Stimulated activated CD4-positive, alpha-beta T cell treated with anti-CD3 and anti-CD28 coated beads, Interleukin-4, amount 100 ng/mL, for 1 hour (primary cell): Measurements from ENCODE around the gene SUN3.
"Not testable (repeated sequence)": the region's sequence is repeated elsewhere in the genome, so short reads cannot be mapped to it uniquely, and the experiment has no call there.

Experiments
- DNase-seq: peaks from one replicate; pipeline ENCODE4 v3.0.0-alpha.2; 2020

SUN3 gene

DNA sequence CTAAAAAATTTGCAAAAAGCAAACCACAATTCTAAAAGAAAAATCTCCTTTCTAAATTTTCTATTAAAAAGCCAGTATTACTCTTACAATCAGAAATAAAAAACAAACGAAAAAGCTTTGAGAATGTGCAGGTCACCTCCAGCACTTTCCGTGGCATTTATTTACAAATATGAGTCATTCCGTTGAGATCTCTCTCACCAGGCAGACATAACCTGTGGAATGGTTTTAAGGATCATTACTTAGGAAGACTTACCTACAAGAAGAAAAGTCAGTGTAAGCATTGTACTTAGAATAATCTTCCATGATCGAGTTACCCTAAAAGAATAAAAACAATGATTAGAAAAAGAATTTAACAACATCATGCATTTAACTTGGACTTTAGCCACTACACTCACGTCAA, 3.3 kb downstream of the SUN3 start:
- DNase-seq: no peak

DNA sequence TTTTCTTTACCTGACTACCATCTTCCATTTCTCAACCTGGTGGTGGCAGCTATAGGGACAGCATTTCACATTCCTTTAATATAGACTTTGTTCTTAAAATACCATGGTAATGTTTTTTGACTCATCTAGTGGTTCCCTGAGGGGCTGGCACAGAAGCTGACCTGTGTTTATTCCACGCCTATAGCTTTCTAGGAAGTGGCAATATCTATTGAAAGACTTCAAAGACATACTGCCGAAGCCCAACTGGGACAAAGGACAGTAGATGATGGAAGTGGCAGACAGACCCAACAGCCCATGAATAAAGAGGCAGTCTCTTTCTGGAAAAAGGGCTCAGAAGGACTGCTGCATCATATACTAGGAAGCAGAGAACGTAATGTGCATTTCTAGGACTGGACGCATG, 11.2 kb downstream of the SUN3 start:
- no peak for DNase-seq

DNA sequence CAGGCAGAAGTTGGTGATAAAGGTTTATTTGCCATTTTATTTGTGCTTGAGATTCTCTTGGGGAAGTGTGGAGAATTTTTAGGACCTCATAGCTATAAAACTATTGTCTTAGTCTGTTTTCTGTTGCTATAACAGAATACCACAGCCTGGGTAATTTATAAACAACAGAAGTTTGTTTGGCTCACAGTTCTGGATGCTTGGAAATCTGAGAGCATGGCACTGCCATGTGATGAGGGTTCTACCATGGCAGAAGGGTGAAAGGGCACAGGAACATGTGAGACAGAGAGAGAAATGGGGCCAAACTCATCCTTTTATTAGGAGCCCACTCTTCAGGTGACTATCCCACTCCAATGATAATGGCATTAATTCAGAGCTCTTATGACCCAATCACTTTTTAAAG, 12.3 kb downstream of the SUN3 start:
- DNase-seq: no peak

DNA sequence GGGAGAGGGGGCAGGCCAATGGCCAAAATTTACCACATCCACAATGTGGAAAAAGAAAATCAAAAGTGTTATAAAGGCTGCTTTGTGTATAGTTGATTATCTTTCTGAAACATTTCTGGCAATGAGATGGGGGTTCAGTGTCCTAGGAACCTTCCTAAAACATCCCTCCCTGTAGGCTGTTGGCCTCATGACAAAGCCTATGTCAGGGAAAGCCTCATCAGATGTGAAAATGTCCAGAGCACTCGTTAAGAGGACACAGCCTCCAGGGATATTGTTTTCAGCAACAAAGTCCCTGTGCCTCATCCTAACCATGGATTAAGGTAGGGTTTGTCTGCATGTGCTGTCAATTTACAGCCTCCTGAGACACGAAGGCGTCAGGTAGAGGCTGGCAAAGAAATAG, 17.0 kb downstream of the SUN3 start:
- DNase-seq: no peak

DNA sequence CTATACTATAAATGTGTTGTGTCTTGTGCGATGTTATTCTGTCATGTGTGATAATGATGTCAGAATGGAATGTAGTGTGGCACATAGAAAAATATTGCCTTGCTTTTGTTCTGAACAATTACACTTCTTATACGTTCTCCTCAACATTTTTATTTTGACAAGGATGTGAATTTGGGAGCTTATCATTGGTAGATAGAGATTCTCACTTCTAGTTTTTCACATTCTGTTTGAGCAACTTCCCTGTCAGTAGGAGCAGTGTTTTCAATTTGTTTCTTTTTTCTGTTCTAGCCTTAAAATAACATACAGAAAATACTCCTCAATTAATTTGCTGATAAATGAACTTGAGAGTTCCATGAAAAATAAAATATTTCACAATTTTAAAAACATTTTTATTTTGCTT, 17.6 kb downstream of the SUN3 start:
- DNase-seq: no peak

DNA sequence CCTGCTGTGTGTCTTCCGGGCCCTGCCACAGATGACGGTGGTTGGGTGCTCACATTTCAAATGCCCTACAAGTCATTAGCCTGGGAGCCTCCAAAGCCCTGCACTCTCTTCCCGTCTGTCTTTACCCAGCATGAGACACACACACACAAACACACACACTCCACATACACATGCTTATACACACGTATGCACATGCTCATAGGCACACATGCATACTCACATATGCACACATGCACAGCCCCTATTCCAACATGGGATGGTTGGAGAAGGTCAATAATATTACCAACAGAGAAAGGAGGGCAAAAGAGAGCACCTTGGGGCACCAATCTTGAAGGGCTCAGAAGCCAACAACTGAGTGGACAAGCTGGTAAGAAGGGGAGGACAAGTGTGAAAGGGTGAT, 19.0 kb downstream of the SUN3 start:
- no peak for DNase-seq

DNA sequence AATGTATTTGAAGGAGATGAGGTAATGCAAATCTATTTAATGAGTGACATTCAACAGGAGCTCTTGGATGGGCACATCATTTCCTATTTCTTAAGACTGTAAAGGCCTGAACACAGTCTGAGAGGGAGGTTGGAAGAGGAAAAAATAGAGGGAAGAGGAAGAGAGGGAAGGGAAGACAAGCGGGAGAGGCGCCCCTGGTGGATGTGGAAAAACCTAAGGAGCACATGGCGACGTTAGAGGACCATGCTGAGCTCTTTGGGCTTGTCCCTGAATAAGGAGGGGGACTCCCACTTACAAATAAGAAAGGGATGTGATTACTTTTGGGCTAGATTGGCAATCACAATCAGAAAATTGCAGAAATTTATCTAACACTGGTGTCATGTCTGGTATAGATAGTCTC, 19.6 kb downstream of the SUN3 start:
- no peak for DNase-seq

DNA sequence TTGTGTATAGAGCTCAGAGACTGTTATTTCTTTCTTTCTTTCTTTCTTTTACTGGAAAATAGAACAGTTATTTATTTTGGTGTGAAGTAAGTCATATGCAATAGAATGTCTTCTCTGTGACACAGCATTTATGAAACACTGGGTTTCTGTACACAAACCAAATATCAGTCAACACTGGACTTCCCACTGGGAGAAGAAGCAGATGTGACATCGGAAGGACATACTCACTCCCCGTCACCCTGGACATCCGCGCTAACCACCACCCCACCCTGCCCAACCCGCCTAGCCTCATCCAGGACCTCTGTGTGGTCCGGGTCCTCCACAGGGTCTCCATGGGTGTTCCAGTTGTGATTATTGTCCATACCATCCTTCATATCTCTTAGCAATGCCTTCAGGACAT, 22.0 kb downstream of the SUN3 start:
- no peak for DNase-seq

DNA sequence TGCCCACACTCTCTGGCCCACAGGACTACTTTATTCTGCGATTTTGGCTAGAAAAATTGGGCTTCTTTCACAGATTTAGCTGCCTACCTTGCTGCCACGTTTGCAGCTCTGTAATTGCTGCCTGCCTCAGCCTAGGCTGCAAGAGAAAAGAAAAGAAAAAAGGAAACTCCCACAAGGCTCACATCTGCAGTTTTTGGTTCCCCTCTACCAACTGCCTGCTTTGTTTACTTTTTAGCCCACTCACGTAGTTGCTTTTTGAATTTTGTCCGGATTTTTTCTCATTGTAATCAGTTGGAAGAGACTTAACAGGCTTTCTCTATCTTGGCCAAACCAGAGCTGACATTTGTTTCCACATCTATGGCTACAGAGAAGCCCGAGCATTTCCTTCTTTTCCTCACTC, 24.3 kb downstream of the SUN3 start:
- no peak for DNase-seq

DNA sequence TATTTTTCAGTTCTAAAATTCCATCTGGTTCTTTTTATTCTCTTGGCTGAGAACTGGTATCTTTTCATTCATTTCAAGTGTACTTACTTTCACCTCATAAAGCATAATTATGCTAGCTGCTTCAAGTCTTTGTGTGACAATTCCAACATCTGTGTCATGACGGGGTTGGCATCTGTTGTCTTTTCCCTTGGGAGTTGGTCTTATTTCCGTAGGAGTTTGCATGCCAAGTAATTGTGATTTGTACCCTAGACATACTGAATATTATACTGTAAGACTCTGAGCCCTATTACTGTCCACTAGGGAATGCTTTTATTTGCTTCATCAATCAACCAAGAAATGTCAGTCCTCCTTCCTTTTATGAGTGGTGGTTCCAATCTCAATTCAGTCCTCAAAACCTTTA, 24.9 kb downstream of the SUN3 start:
- no peak for DNase-seq

DNA sequence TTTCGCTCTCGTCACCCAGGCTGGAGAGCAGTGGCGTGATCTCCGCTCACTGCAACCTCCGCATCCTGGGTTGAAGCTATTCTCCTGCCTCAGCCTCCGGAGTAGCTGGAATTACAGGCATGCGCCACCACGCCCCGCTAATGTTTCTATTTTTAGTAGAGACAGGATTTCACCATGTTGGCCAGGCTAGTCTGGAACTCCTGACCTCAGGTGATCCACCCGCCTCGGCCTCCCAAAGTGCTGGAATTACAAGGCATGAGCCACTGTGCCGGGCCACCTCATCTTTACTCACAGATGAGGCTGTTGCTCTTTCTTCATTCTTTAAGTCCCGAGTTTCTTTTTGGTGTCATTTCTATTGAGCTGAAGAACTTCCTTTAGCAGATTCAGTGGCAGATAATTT, 28.7 kb downstream of the SUN3 start:
- DNase-seq: not testable (repeated sequence)

DNA sequence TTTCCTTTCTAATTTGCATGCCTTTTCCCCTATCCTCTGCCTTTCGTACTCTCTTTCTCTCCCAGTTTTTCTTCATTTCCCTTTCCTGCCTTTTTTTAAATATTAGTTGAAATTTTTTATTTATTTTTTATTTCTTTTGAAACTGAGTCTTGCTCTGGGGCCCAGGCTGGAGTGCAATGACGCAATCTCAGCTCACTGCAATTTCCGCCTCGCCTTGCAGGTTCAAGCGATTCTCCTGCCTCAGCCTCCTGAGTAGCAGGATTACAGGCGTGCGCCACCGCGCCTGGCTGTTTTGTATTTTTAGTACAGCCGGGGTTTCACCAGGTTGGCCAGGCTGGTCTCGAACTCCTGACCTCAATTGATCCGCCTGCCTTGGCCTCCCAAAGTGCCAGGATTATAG, 29.5 kb downstream of the SUN3 start:
- DNase-seq: no peak

DNA sequence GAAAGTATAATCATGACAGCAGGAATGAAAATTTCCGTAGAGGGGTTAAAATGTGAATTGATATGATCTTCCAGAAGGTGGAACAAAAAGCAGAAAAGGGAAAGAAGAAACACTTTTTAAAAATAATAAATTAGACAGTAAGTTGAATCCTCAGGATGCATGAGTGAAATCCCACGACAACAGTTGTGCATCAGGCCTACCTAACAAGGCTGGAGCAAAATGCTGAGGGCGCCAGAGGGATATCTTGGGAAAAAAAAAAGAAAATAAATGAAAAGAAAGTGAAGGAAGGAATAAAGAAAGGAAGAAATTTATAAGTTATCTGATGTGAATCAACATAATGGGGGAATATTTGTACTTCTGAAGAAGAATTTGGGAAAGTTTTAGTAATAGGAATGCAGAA, 36.5 kb downstream of the SUN3 start:
- DNase-seq: no peak

DNA sequence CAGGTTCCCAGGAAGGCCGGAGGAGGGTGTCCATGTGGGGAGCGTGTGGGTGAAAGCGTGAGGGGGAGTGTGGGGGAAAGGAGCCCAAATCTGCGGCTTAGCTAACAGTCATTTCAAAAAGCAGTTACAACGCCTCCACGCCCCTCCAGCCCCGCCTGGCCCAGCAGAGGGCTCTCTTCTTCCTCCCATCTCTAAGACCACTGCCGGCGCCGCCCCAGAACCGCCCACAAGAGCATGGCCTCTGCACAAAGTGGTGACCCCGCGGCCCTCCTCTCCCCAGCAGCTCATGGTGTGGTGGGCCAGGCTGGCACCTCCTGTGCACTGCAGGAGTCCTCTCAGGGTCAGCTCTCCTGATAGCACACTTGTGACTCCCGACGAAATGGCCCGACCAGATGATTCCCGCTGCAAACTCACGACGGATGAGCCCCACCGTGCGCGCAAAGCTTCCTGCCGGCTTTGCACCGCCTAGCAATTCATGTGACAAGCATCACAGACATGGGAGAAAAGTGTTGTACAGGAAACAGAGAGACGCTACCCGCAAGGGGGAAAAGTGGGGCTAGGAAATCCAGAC, 37.1 kb downstream of the SUN3 start:
- DNase-seq: peak; percentile 84

DNA sequence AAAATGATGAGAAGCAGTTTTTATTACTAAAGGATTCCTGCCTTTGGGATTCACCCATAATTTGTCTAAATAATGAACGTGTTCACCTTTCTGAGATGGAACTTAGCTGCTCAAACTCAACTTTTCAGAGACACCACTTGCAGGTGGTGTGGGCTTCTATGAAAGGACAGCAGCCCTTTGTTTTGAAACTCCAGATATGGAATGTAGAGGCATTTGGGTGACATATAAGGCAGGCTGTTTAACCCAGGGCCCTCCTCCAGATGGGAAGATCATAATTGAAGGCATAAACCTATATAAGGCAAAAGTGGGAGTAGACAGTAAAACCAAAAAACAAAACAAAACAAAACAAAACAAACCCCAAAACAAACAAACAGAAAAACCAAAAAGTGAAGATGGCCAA, 37.6 kb downstream of the SUN3 start:
- no peak for DNase-seq

DNA sequence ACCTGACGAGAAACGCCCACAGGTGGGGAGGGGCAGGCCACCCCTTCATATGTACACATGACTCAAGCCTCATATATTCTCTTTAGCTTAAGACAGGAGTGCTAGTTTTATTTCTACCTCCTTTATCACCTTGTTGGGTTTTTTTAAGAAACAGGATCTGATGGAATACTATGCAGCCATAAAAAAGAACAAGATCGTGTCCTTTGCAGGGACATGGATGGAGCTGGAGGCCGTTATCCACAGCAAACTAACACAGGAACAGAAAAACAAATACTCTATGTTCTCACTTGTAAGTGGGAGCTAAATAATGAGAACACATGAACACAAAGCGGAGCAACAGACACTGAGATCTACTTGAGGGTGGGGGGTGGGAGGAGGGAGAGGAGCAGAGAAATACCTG, 38.3 kb downstream of the SUN3 start:
- DNase-seq: no peak

DNA sequence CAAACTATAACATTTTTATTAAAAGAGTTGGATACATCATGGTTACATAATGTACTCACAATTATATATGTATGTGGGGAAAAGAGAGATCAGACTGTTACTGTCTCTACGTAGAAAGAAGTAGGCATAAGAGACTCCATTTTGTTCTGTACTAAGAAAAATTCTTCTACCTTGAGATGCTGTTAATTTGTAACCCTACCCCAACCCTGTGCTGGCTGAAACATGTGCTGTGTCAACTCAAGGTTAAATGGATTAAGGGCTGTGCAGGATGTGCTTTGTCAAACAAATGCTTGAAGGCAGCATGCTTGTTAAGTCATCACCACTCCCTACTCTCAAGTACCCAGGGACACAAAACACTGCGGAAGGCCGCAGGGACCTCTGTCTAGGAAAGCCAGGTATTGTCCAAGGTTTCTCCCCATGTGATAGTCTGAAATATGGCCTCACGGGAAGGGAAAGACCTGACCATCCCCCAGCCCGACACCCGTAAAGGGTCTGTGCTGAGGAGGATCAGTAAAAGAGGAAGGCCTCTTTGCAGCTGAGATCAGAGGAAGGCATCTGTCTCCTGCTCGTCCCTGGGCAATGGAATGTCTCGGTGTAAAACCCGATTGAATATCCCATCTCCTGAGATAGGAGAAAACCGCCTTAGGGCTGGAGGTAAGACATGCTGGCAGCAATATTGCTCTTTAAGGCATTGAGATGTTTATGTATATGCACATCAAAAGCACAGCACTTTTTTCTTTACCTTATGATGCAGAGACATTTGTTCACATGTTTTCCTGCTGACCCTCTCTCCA, 39.1 kb downstream of the SUN3 start:
- not testable (repeated sequence) for DNase-seq

DNA sequence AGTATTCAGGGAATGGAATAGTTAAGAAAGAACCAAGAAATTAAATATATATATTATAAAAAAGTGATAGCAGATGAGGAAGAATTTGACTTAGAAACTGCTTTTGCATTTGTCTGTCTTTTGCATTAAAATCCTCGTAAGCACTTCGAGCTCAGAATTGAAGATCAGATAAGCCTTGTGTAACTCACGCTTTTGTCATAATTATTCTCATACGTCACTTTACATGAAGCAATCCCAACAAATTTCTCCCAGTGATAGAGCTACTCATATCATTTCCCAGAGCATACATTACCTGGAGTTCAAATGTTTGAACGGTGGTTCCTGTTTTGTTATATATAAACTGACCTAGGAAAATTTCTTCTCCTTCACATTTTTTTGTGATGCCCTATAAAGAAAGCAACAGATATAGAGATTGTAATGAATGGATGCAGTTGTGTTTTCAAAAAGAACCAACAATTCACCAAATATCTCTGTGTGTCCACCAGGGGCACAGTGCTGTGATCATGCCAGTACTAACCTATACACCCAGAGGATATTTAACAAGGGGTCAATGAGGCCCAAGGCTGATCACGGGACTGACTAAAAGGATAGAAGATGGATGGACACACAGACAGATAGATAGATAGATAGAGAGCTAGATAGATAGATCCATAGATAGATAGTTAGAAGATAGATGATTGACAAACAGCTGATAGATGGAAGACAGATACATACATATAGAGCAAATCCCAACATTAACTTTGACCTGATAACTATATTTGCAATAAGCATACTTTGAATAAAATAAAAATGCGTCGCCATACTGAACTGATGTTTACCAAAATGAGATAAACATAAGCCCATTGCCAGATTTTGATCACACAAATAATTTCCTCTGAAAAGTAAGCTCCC, 40.2 kb downstream of the SUN3 start:
- DNase-seq: no peak

DNA sequence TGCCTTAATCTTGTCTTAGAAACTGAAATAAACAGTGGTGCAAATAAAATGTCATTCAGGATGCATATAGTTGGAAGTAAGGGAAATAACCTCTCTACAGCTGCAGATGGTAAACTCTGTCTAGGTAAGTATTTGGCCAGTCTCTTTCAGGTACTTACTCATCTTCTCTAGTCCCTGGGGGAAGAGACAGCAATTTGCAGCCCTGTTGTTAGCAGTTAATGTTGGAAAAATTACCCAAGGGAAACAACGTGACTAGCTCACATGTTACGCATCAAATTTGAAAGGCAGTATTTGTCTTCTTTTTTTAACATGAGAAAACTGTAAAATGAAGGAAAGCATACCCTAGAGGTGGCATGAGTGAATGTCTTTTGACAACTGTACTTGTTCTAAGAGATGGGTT, 46.3 kb downstream of the SUN3 start:
- DNase-seq: no peak

DNA sequence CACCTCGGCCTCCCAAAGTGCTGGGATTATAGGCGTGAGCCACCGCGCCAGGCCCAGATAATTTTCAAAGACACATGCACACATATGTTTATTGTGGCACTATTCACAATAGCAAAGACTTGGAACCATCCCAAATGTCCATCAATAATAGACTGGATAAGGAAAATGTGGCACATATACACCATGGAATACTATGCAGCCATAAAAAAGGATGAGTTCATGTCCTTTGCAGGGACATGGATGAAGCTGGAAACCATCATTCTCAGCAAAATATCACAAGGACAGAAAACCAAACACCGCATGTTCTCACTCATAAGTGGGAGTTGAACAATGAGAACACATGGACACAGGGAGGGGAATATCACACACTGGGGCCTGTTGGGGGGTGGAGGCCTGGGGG, 48.3 kb downstream of the SUN3 start:
- not testable (repeated sequence) for DNase-seq

DNA sequence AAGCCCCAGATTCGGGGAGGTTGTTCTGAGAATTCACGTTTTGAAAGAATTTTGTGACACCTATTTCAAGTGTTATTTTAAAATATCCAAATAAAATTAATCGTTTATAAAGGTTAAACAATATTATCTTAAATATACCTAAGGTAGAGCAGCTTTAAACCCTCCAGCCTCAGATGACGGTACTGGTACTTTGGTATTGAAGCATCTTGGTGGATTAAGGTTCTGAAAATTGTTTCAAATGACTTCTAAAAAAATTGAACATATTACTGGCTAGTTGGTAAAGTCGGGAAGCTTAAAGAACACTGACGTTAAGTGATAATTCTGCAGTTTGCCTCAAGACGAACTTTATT, 49.1 kb downstream of the SUN3 start:
- DNase-seq: no peak

DNA sequence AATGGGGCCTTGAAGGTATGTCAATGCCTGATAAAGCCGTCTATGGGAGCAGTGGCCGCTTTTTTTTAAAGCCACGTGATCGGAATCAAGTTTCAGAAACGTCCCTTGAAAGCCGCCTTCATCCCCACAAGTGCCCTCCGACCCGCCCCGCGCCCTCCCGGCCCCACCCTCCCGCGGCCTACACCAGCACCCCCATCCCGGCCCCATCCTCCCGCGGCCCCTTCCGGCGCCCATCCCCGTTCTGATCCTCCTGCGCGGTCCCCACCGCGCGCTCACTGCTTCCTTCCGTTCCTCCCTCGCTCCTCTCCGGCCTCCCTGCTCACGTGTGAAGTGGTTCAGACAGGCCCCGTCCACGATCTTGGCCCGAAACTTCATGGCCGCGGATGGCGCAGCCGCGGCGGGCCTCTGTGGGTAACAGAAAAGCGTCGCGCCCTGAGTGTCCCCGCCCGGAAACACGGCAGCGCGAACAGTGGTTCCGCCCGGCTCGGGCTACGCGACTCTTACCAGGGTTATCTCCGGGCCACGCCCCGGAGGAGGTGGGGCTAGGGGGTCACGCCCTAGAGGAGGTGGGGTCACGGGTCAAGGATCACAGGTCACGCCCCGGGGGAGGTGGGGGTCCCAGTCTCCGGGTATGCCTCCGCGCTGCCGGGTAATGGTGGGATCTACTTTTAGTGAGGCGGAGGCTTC, 49.6 kb downstream of the SUN3 start, which contains the start of gene HUS1:
Gene HUS1, minus strand, starts transcription at position 471 of the 687 bp plus-strand sequence. Its CDS starts 96 bp downstream, at position 375.
- DNase-seq: peak; percentile 91

DNA sequence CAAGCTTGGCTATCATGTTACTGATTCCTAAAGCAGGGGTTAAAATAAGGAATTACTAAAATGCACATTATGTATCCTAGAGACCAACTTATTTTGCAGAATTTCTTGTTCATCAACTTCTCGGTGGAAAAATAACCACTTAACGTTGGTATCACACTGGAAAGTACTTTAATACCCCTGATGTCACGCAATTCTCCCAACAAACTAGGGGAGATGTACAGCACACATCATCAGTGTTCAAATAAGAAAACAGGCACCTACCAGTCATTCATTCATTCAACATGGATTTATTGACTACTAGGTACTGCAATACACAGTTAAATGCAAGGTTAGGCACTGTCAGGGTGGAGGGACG, 50.1 kb downstream of the SUN3 start:
- no peak for DNase-seq
